ENCODE data around the gene BHLHE40.
A peak's percentile ranks its signal among the peaks of the same experiment; 100 is the strongest.
"Not testable (repeated sequence)": the region's sequence is repeated elsewhere in the genome, so short reads cannot be mapped to it uniquely, and the experiment has no call there.

BHLHE40 gene

GRCh38 chr3:4961865-4962264 lies 17.4 kb upstream of the BHLHE40 start:
- not testable (repeated sequence) for DNase-seq (ENCODE audit: low spot score)

DNA sequence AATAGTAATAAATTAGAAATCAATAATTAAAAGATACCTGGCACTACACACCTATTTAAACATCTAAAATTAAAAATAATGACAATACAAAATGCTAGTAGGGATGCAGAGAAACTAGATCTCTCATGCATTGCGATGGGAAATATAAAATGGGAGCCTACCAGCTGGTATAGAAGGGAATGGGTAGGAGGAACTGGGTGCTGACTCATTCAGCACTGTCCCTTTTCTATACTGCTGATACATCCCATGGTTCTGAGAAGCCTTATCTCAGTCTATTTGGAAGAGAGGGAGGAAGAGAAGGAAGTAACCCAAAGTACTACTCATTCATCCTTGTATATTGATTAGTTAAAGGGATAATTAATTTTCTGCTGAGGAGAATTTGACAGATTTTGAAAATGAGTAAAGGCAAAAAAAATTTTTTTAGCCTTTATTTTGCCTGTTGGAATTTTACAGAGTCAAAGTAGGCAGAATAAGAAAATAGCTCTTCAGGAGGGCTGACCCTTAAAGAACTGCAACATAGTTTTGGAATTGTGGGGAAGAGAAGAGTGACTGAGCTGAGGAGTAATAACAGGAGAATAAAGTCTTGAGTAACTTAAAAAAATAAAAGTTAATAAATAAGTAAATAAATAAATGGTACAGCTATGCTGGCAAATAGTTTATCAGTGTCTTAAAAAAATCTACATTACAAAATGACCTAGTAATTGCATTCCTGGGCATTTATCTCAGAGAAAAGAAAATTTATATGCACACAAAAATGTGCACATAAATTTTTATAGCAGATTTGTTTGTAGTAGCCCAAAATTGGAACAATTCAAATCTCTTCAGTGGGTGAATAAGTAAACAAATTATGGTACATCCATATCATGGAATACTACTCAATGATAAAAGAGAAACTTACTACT lies 15.3 kb upstream of the BHLHE40 start:
- DNase-seq (ENCODE audit: low spot score) = no peak

DNA sequence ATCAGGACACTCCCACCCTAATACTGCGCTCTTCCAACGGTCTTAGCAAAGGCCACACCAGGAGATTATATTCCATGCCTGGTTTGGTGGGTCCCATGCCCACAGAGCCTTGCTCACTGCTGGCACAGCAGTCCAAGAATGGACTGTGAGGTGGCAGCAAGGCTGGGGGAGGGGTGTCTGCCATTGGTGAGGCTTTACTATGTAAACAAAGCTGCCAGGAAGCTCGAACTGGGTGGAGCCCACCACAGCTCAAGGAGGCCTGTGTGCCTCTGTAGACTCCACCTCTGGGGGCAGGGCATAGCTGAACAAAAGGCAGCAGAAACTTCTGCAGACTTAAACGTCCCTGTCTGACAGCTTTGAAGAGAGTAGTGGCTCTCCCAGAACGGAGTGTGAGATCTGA lies 13.2 kb upstream of the BHLHE40 start:
- not testable (repeated sequence) for DNase-seq (ENCODE audit: low spot score)

- not testable (repeated sequence) for DNase-seq (ENCODE audit: low spot score)
Observed at GRCh38 chr3:4967683-4968082, 11.6 kb upstream of the BHLHE40 start.

GRCh38 chr3:4971437-4971836 lies 7.8 kb upstream of the BHLHE40 start:
- not testable (repeated sequence) for DNase-seq (ENCODE audit: low spot score)

GRCh38 chr3:4971838-4972237 lies 7.4 kb upstream of the BHLHE40 start:
- no peak for DNase-seq (ENCODE audit: low spot score)

- DNase-seq (ENCODE audit: low spot score) = no peak
Observed at GRCh38 chr3:4972652-4973643, 6.3 kb upstream of the BHLHE40 start.

DNA sequence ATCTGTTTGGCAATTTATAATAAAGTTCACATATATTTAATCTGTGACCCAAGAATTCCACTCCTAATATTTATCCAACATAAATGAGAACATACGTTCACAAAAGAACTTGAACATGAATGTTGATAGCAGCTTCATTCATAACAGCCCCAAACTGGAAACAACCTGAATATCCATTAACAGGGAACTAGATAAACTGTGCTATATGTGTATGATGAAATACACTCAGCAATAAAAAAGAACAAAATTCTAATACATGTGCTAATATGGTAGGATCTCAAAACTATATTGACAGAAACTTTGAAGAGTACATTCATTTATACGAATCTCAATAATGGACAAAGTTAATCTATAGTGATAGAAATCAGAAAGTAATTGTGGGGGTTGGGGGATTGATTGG lies 5.1 kb upstream of the BHLHE40 start:
- DNase-seq (ENCODE audit: low spot score) = no peak

DNA sequence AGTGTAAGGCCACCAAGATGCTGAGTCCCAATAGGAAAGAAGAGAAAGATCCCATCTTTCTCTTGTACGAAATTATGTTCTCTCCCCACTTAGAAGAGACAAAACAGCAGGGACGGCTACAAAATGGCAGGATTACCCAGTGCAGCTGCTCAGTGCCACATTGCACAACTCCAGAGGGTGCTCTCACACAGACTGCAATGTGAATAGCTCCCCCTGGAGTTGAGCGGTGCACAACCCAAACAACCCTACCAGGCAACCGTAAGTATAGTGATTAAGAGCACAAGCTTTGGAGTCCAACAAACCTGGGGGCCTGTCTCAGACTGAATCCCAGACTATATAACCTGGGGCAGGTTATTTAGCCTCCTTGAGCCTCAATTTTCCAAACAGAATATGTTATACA lies 3.1 kb upstream of the BHLHE40 start:
- peak; percentile 22 for DNase-seq (ENCODE audit: low spot score)

GRCh38 chr3:4977001-4977852 lies 2.0 kb upstream of the BHLHE40 start:
- DNase-seq (ENCODE audit: low spot score) = peak; percentile 67

DNA sequence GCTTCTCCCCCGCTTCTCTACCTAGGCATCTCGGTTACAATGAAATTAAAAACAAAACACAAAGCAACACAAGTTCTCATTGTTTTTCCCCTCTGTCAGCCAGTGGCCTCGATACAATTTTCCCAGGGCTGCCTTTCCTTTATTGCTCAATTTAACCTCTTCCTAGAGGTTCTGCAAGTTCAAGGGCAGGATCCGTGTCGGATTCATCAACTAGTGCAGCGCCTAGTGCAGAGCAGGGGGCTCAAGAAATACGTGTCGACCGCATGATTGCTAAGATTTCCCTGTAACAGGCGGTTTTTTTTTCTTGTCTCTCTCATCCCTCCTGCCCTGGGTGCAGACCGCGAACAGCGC lies 1.4 kb upstream of the BHLHE40 start:
- DNase-seq (ENCODE audit: low spot score) = peak; percentile 78

GRCh38 chr3:4978204-4978965 lies 852 bp upstream of the BHLHE40 start:
- peak; percentile 87 for DNase-seq (ENCODE audit: low spot score)

GRCh38 chr3:4978966-4979427 lies 240 bp upstream of the BHLHE40 start:
- peak; percentile 85 for DNase-seq (ENCODE audit: low spot score)

DNA sequence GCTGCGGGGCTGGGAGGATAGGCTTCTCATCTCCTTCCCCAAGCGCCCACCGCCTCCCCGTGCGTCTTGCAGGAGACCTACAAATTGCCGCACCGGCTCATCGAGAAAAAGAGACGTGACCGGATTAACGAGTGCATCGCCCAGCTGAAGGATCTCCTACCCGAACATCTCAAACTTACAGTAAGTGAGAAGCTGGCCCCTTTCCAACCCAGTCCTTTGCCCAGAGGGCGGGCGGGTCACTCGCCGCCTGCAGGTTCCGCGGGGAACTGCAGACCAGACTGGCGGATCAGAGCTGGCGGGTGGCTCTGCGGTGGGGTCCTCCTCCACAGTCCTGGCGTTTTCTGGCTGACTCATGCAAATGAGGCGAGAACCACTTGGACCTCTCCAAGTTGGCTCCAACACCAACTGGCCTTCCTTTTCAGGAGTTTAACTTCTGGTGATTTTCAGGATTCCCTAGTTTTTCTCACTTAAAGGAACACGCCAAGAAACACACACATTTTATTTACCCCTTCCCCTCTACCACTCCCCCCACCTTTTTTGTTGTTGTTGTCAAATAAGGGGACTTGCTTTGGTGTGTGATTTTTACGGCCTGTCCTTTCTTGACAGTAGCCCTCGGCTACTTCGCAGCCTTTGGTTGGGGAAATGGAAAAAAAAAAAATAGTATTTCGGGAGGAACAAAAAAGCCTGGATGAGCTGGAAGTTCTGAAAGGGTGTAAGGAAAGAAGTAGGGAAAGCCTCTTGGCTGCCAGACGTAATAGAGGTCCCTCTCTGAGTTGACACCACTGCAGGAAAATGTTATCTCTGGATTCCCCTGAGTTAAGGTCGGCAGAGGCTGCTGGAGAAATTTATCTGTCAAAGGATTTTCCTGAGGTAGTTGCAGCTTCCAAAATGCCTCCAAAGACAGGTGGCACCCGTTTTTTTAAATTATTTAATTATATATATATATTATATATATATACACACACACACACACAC lies 1.3 kb downstream of the BHLHE40 start:
- DNase-seq (ENCODE audit: low spot score) = peak; percentile 70

DNA sequence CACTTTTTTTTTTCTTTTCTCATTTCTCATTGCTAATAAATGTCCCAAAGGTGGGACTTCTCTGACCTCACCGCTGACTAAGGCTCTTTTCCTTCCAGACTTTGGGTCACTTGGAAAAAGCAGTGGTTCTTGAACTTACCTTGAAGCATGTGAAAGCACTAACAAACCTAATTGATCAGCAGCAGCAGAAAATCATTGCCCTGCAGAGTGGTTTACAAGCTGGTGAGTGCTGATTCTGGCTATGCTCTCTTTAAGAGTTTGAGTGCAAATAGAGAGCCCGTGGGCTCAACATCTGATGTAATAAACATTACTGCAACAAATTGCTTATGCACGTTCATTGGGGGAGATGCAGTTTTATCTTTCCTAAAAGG lies 2.0 kb downstream of the BHLHE40 start:
- DNase-seq (ENCODE audit: low spot score) = peak; percentile 24

- DNase-seq (ENCODE audit: low spot score) = peak; percentile 47
Observed at GRCh38 chr3:4981665-4982494, 2.6 kb downstream of the BHLHE40 start.

DNA sequence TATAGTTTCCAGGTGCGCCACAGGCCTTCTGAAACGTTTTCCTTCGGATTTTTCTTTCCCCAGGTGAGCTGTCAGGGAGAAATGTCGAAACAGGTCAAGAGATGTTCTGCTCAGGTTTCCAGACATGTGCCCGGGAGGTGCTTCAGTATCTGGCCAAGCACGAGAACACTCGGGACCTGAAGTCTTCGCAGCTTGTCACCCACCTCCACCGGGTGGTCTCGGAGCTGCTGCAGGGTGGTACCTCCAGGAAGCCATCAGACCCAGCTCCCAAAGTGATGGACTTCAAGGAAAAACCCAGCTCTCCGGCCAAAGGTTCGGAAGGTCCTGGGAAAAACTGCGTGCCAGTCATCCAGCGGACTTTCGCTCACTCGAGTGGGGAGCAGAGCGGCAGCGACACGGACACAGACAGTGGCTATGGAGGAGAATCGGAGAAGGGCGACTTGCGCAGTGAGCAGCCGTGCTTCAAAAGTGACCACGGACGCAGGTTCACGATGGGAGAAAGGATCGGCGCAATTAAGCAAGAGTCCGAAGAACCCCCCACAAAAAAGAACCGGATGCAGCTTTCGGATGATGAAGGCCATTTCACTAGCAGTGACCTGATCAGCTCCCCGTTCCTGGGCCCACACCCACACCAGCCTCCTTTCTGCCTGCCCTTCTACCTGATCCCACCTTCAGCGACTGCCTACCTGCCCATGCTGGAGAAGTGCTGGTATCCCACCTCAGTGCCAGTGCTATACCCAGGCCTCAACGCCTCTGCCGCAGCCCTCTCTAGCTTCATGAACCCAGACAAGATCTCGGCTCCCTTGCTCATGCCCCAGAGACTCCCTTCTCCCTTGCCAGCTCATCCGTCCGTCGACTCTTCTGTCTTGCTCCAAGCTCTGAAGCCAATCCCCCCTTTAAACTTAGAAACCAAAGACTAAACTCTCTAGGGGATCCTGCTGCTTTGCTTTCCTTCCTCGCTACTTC lies 3.8 kb downstream of the BHLHE40 start:
- DNase-seq (ENCODE audit: low spot score) = no peak

All from pons (tissue), 1 donor.